B cell (primary cell): ENCODE data around the gene PPP1R13B.

Experiments
- EZH2 ChIP-seq: IDR thresholded peaks from 2 replicates; pipeline ENCODE4 v1.6.1; 2012; ENCODE audit warnings: borderline replicate concordance, low read depth, mild to moderate bottlenecking, moderate library complexity, low read length; ENCODE audit not compliant: insufficient read depth, poor library complexity, severe bottlenecking
- TF ChIP-seq, protein P1 (sequence below): fragments of 200-600 bp; IDR thresholded peaks from one replicate; pipeline ENCODE4 v1.8.0; 2022; ENCODE audit warnings: antibody characterized with exemption, mild to moderate bottlenecking

DNA sequence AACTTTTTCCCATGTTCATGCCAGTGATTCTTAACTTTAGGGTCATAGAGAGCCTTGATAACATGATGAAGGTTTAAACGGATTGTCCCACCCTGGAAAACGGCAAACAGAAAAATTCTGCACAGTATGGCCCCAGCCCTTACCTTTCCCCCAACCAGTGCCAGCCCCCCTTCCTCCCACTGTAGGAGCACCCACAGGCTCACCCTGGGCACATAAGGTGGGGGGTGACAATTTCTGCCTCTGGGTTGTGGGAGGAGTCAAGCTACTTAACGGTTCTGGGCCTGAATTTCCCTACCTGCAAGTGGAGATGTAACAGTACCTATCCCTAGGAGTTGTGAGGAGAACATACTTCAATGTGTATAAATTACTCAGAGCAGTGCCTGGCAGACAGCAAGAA, 150.2 kb downstream of the PPP1R13B start:
- TF ChIP-seq, protein P1, sequence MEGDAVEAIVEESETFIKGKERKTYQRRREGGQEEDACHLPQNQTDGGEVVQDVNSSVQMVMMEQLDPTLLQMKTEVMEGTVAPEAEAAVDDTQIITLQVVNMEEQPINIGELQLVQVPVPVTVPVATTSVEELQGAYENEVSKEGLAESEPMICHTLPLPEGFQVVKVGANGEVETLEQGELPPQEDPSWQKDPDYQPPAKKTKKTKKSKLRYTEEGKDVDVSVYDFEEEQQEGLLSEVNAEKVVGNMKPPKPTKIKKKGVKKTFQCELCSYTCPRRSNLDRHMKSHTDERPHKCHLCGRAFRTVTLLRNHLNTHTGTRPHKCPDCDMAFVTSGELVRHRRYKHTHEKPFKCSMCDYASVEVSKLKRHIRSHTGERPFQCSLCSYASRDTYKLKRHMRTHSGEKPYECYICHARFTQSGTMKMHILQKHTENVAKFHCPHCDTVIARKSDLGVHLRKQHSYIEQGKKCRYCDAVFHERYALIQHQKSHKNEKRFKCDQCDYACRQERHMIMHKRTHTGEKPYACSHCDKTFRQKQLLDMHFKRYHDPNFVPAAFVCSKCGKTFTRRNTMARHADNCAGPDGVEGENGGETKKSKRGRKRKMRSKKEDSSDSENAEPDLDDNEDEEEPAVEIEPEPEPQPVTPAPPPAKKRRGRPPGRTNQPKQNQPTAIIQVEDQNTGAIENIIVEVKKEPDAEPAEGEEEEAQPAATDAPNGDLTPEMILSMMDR = no peak
- TF ChIP-seq EZH2 = no peak
